Posterior cingulate gyrus (tissue), 11 donors: Measurements from ENCODE around the gene TPGS1.
A peak's percentile ranks its signal among the peaks of the same experiment; 100 is the strongest.

Source experiments
- DNase-seq, 10 donors: peaks; one replicate each; pipeline versions ENCODE4 v3.0.0 to v3.0.0-alpha.2; 2020 to 2021; ENCODE audit warnings: mixed read lengths in 3 of 10
- intact Hi-C: fragments of 100-400 bp; cut with DNase I; formaldehyde crosslinking; loops from one replicate; pipeline ENCODE4 v1.15.1; 2023

Gene TPGS1

GRCh38 chr19:512547-513365, 5.5 kb downstream of the TPGS1 start:
- peak in 1 of 10 donors; percentile 81 for DNase-seq
- intact Hi-C loops: no loop called here

- intact Hi-C loops: no loop called here
These were observed 6.3 kb downstream of the TPGS1 start for GRCh38 chr19:513368-514165.

GRCh38 chr19:514166-514663, 6.9 kb downstream of the TPGS1 start:
- intact Hi-C loops: no loop called here
- DNase-seq: no peak

More at GRCh38 chr19:513368-514165, 6.3 kb downstream of the TPGS1 start:
- peak in 1 of 10 donors; percentile 79 for DNase-seq

GRCh38 chr19:517721-518597, 10.7 kb downstream of the TPGS1 start:
- intact Hi-C loops: no loop called here
- DNase-seq: peak in 1 of 10 donors; percentile 67

GRCh38 chr19:518598-519231, 11.4 kb downstream of the TPGS1 start:
- intact Hi-C loops: no loop called here

GRCh38 chr19:519449-519865, 12.2 kb downstream of the TPGS1 start:
- intact Hi-C loops: no loop called here
- DNase-seq: peak in 2 of 10 donors; percentile 64 to 81

More at GRCh38 chr19:518598-519231, 11.4 kb downstream of the TPGS1 start:
- peak in 2 of 10 donors; percentile 60 to 78 for DNase-seq

GRCh38 chr19:522726-523125, 15.4 kb downstream of the TPGS1 start:
- intact Hi-C loops: no loop called here
- peak in 1 of 10 donors; percentile 74 for DNase-seq

GRCh38 chr19:524062-524674, 16.9 kb downstream of the TPGS1 start:
- intact Hi-C loops: no loop called here
- peak in 1 of 10 donors; percentile 79 for DNase-seq

GRCh38 chr19:525029-525428, 17.7 kb downstream of the TPGS1 start:
- DNase-seq: peak in 1 of 10 donors; percentile 80
- intact Hi-C loops: no loop called here

GRCh38 chr19:525857-526419, 18.6 kb downstream of the TPGS1 start:
- peak in 1 of 10 donors; percentile 56 for DNase-seq
- intact Hi-C loops: no loop called here

- intact Hi-C loops: loop anchor here (2.0 kb wide), 1 partner anchor 22 kb away; no protein-coding TSS in a partner anchor
- no peak for DNase-seq
These were observed 23.1 kb downstream of the TPGS1 start for GRCh38 chr19:530134-531008.

- intact Hi-C loops: loop anchor here (2.0 kb wide), 1 partner anchor 22 kb away; no protein-coding TSS in a partner anchor
- peak in 8 of 10 donors; percentile 54 to 96 (median 60) for DNase-seq
These were observed 23.9 kb downstream of the TPGS1 start for GRCh38 chr19:531009-531752.

GRCh38 chr19:531753-532560, 24.7 kb downstream of the TPGS1 start, which contains the start of gene CDC34:
Gene CDC34, plus strand, starts transcription at chr19:531760. Its CDS starts 172 bp downstream, at chr19:531932.
- intact Hi-C loops: loop anchor here (2.0 kb wide), 2 partner anchors 23 to 39 kb away; no protein-coding TSS in a partner anchor

GRCh38 chr19:532561-533363, 25.5 kb downstream of the TPGS1 start:
- intact Hi-C loops: loop anchor here (2.0 kb wide), 1 partner anchor 38 kb away; no protein-coding TSS in a partner anchor
- peak; percentile 69 to 94 (median 80) for DNase-seq

More at GRCh38 chr19:531753-532560, 24.7 kb downstream of the TPGS1 start, which contains the start of gene CDC34:
- peak in 1 of 10 donors; percentile 84 for DNase-seq
